ENCODE data around the gene ST3GAL4. TPM values are rescaled to one million over a fixed set of nuclear protein-coding genes. Genes with fewer than 3 reads are reported as not detected.
"Not testable (repeated sequence)": the region's sequence is repeated elsewhere in the genome, so short reads cannot be mapped to it uniquely, and the experiment has no call there.

ST3GAL4 gene
- total and polyA plus RNA-seq, 2 donors (not counting 1 experiment from before 2014, with no cell fraction given): 1.1 to 1.9 TPM

DNA sequence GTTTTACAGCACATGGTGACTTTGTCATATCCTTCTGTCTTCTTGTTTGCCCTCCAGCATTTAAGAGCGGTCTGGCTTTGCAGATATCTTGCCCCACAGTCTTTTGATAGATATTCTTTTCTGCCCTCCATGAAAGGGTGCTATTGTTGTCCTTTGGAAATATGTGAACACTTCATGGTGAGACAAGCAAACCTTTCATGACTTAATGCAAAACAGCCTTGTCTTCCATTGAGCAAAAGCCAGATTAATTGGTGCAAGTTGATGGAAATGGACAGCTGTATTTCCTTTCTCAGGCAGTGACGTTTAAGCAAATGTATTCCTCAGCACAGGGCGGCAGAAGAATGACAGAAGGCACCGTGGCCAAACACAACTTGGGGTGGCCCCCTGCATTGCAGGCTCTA lies 47.2 kb upstream of the ST3GAL4 start:
- Histone ChIP-seq H3K4me1 (ENCODE audit: control insufficient read depth in 2 of 2, insufficient read depth in 2 of 2, low read length in 2 of 2) (peaks cover 11 to 38% of the 10 kb centered on the region in 2 donors), H2AFZ (ENCODE audit: insufficient read depth, low read depth, low read length, poor library complexity, severe bottlenecking) (no peak overlapping the region), H3K27ac (ENCODE audit: low read length in 2 of 2) (no peak overlapping the region), H3K4me2 (replicated peaks; ENCODE audit: low read depth, low read length, poor library complexity, severe bottlenecking) (no peak overlapping the region), H3K4me3 (ENCODE audit: control extremely low read depth in 1 of 5, extremely low read depth in 1 of 5, insufficient read depth in 1 of 5, low read depth in 2 of 5, low read length in 4 of 5) (no peak overlapping the region), H3K9ac (ENCODE audit: low read length) (no peak overlapping the region), H4K20me1 (ENCODE audit: control insufficient read depth, insufficient read depth, low read length, poor library complexity, severe bottlenecking) (peaks cover 13% of the 10 kb centered on the region), H3K79me2 (ENCODE audit: control insufficient read depth, insufficient read depth, low read length) (peaks cover 57% of the 10 kb centered on the region), H3K9me3 (ENCODE audit: control extremely low read depth in 1 of 3, control insufficient read depth in 2 of 3, insufficient read depth in 1 of 3, low read length in 2 of 3) (no peaks in the 10 kb centered on the region), H3K36me3 (replicated peaks in 1 of 2; ENCODE audit: control extremely low read depth in 1 of 2, control insufficient read depth in 1 of 2, extremely low read depth in 1 of 2, insufficient read depth in 2 of 2, low read length in 1 of 2) (peaks cover 2 to 31% of the 10 kb centered on the region in 2 experiments), H3K27me3 (replicated peaks in 1 of 4; ENCODE audit: control extremely low read depth in 1 of 4, control insufficient read depth in 3 of 4, insufficient read depth in 4 of 4, low read length in 3 of 4) (no peaks in the 10 kb centered on the region)
- 97% methylated on average over 3 of the region's 4 CpGs for WGBS (ENCODE audit: insufficient coverage)
- ChIA-PET CTCF (interaction anchor here (0.7 to 4.8 kb wide), 4 partner anchors 8 to 172 kb away, joined by 3 to 55 read pairs (median 8); no protein-coding TSS in a partner anchor), POLR2A (no interaction called here)
- TF ChIP-seq EZH2 (IDR thresholded peaks at IDR 0.05; ENCODE audit: borderline replicate concordance, insufficient read depth, low read depth, low read length, poor library complexity, severe bottlenecking): no peak
- TF ChIP-seq, protein P1, sequence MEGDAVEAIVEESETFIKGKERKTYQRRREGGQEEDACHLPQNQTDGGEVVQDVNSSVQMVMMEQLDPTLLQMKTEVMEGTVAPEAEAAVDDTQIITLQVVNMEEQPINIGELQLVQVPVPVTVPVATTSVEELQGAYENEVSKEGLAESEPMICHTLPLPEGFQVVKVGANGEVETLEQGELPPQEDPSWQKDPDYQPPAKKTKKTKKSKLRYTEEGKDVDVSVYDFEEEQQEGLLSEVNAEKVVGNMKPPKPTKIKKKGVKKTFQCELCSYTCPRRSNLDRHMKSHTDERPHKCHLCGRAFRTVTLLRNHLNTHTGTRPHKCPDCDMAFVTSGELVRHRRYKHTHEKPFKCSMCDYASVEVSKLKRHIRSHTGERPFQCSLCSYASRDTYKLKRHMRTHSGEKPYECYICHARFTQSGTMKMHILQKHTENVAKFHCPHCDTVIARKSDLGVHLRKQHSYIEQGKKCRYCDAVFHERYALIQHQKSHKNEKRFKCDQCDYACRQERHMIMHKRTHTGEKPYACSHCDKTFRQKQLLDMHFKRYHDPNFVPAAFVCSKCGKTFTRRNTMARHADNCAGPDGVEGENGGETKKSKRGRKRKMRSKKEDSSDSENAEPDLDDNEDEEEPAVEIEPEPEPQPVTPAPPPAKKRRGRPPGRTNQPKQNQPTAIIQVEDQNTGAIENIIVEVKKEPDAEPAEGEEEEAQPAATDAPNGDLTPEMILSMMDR (IDR thresholded peaks at IDR 0.05): no peak
- Mint-ChIP-seq H3K9me3 (ENCODE audit: insufficient read depth) (no peaks in the 10 kb centered on the region), H3K27ac (no peak overlapping the region), H3K4me3 (no peak overlapping the region), H3K4me1 (peaks cover 40% of the 10 kb centered on the region), H3K27me3 (no peaks in the 10 kb centered on the region)
- intact Hi-C loops (cut with micrococcal nuclease): loop anchor here (10.0 kb wide), 1 partner anchor 47 kb away; the partner anchor contains the start of gene ST3GAL4
- ATAC-seq (ENCODE audit: low read depth) (no peak), DNase-seq (no peak)

DNA sequence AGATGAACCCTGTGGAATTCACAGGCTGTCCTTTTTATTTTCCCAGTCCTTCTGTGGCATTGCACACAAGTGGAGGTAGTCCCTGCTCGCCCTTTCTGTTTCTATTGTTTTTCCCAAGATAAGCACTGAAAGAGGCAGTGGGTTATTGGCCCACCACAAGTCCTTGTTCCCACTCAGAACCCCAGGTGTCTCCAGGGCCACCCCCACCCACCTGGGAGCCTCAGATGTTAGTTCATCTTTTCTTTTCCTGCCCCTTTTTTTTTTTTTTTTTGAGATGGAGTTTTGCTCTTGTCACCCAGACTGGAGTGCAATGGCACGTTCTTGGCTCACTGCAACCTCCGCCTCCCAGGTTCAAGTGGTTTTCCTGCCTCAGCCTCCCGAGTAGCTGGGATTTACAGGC lies 46.7 kb upstream of the ST3GAL4 start:
- H3K36me3 ChIP-seq (replicated peaks in 1 of 2; ENCODE audit: control extremely low read depth in 1 of 2, control insufficient read depth in 1 of 2, extremely low read depth in 1 of 2, insufficient read depth in 2 of 2, low read length in 1 of 2): peaks cover 2 to 34% of the 10 kb centered on the region in 2 experiments
- not testable (repeated sequence) for DNase-seq

More for the DNA sequence above, 46.7 kb upstream of the ST3GAL4 start:
- H2AFZ ChIP-seq (ENCODE audit: insufficient read depth, low read depth, low read length, poor library complexity, severe bottlenecking); H3K9ac ChIP-seq (ENCODE audit: low read length); POLR2A ChIA-PET; H3K27ac ChIP-seq (ENCODE audit: low read length in 2 of 2); H3K27ac Mint-ChIP-seq; H3K9me3 ChIP-seq (ENCODE audit: control extremely low read depth in 1 of 3, control insufficient read depth in 2 of 3, insufficient read depth in 1 of 3, low read length in 2 of 3); H3K27me3 Mint-ChIP-seq; H3K4me3 ChIP-seq (ENCODE audit: control extremely low read depth in 1 of 5, extremely low read depth in 1 of 5, insufficient read depth in 1 of 5, low read depth in 2 of 5, low read length in 4 of 5); H3K4me3 Mint-ChIP-seq; H3K27me3 ChIP-seq (replicated peaks in 1 of 4; ENCODE audit: control extremely low read depth in 1 of 4, control insufficient read depth in 3 of 4, insufficient read depth in 4 of 4, low read length in 3 of 4); ATAC-seq (ENCODE audit: low read depth); H3K4me2 ChIP-seq (replicated peaks; ENCODE audit: low read depth, low read length, poor library complexity, severe bottlenecking); H3K9me3 Mint-ChIP-seq (ENCODE audit: insufficient read depth): not testable (repeated sequence)
- CTCF ChIA-PET: interaction anchor here (4.8 kb wide), 1 partner anchor 171 kb away, joined by 55 read pairs; no protein-coding TSS in a partner anchor
- H4K20me1 ChIP-seq (ENCODE audit: control insufficient read depth, insufficient read depth, low read length, poor library complexity, severe bottlenecking): peaks cover 13% of the 10 kb centered on the region
- intact Hi-C loops (cut with micrococcal nuclease): loop anchor here (10.0 kb wide), 1 partner anchor 46 kb away; the partner anchor contains the start of gene ST3GAL4
- H3K79me2 ChIP-seq (ENCODE audit: control insufficient read depth, insufficient read depth, low read length): peaks cover 55% of the 10 kb centered on the region
- H3K4me1 Mint-ChIP-seq: peaks cover 36% of the 10 kb centered on the region
- peaks cover 11 to 33% of the 10 kb centered on the region in 2 donors for H3K4me1 ChIP-seq (ENCODE audit: control insufficient read depth in 2 of 2, insufficient read depth in 2 of 2, low read length in 2 of 2)
- 100% methylated on average over 1 of the region's 4 CpGs for WGBS (ENCODE audit: insufficient coverage)
